Measurements from ENCODE around the gene FLII. TPM values are rescaled to one million over a fixed set of nuclear protein-coding genes. Genes with fewer than 3 reads are reported as not detected.
A peak's percentile ranks its signal among the peaks of the same experiment; 100 is the strongest.

Gene FLII
- total RNA-seq, 4 donors from 2014 or later = 283 to 543 (median 310) TPM

DNA sequence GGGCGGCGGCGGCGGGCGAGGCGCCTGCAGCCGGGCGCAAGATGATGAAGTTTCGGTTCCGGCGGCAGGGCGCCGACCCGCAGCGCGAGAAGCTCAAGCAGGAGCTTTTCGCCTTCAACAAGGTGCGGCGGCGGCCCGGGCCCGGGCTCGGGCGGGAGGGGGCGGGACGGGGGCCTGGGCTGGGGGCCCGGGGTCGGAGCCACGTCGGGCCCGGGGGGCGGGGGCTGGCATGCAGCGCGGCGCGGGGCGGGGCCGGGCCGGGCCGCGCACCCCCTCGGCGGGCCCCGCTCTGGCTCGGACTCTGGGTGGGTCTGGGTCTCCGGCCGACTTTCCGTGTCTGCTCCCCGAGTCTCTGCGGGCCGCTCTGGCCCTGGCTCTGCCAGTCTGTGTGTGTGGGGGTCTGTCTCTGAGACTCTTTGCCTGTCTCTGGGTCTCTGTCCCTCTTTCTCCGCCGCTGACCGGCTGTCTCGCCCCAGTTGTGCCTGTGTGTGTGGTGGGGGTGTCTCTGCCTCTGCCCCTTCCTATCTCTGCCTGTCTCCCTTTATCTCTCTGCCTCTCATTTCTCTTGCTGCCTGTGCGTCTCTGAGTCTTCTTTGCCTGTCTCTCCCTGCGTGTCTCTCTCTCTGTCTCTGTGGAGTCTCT lies 32.8 kb downstream of the FLII start:
- peaks cover 0 to 37% (median 15%) of the 10 kb centered on the region in 3 donors for H3K4me1 ChIP-seq
- peak; percentile 17 for ATAC-seq
- TF ChIP-seq POLR2A (IDR thresholded peaks at IDR 0.05) = no peak
- TF ChIP-seq EP300 (IDR thresholded peaks at IDR 0.05) = no peak
- TF ChIP-seq, protein P1, sequence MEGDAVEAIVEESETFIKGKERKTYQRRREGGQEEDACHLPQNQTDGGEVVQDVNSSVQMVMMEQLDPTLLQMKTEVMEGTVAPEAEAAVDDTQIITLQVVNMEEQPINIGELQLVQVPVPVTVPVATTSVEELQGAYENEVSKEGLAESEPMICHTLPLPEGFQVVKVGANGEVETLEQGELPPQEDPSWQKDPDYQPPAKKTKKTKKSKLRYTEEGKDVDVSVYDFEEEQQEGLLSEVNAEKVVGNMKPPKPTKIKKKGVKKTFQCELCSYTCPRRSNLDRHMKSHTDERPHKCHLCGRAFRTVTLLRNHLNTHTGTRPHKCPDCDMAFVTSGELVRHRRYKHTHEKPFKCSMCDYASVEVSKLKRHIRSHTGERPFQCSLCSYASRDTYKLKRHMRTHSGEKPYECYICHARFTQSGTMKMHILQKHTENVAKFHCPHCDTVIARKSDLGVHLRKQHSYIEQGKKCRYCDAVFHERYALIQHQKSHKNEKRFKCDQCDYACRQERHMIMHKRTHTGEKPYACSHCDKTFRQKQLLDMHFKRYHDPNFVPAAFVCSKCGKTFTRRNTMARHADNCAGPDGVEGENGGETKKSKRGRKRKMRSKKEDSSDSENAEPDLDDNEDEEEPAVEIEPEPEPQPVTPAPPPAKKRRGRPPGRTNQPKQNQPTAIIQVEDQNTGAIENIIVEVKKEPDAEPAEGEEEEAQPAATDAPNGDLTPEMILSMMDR (IDR thresholded peaks at IDR 0.05) = no peak
- TF ChIP-seq POLR2AphosphoS5 (IDR thresholded peaks at IDR 0.05) = no peak
- no peaks in the 10 kb centered on the region for H3K27me3 ChIP-seq
- H3K36me3 ChIP-seq = no peaks in the 10 kb centered on the region
- peak overlapping the region in 3 of 4 donors; percentile 62 to 80 (median 66) for H3K27ac ChIP-seq
- WGBS, 2 donors (ENCODE audit: low coverage in 1 of 2) = 0% methylated on average over 5 to 11 of the region's 57 CpGs
- peak overlapping the region; percentile 39 to 65 for H3K4me3 ChIP-seq
- H3K9me3 ChIP-seq = no peaks in the 10 kb centered on the region

- TF ChIP-seq POLR2AphosphoS5 (IDR thresholded peaks at IDR 0.05) = peak; percentile 33
- TF ChIP-seq, protein P1 (IDR thresholded peaks at IDR 0.05) = no peak
- Histone ChIP-seq H3K4me1 (peaks cover 0 to 37% (median 15%) of the 10 kb centered on the region in 3 donors), H3K27ac (peak within 1 kb of the TSS in 3 of 4 donors; percentile 66 to 81 (median 80)), H3K36me3 (no peaks in the 10 kb centered on the region), H3K9me3 (no peaks in the 10 kb centered on the region), H3K4me3 (peak within 1 kb of the TSS; percentile 39 to 65), H3K27me3 (no peaks in the 10 kb centered on the region)
- peak; percentile 97 for ATAC-seq
- 0 to 6% methylated on average over 2 to 7 of the region's 60 CpGs for WGBS, 2 donors (ENCODE audit: low coverage in 1 of 2)
Measured at GRCh38 chr17:18225121-18225641, 33.4 kb downstream of the FLII start, which contains the start of gene LLGL1. LLGL1 (plus strand) TSS chr17:18225635; CDS start chr17:18225683, 48 bp downstream.

- Histone ChIP-seq H3K4me3 (peak overlapping the region in 1 of 2 donors; percentile 65), H3K36me3 (no peaks in the 10 kb centered on the region), H3K27me3 (no peaks in the 10 kb centered on the region), H3K9me3 (no peaks in the 10 kb centered on the region), H3K4me1 (peaks cover 0 to 37% (median 15%) of the 10 kb centered on the region in 3 donors), H3K27ac (peak overlapping the region in 3 of 4 donors; percentile 66 to 81 (median 76))
- TF ChIP-seq, protein P1 (IDR thresholded peaks at IDR 0.05) = no peak
- TF ChIP-seq POLR2A (IDR thresholded peaks at IDR 0.05) (no peak), EP300 (IDR thresholded peaks at IDR 0.05) (no peak), POLR2AphosphoS5 (IDR thresholded peaks at IDR 0.05) (no peak)
- WGBS, 2 donors (ENCODE audit: low coverage in 1 of 2) = 10 to 23% methylated on average over 4 to 12 of the region's 23 CpGs
- ATAC-seq = peak; percentile 35
Measured at GRCh38 chr17:18224387-18225120, 34.0 kb downstream of the FLII start.

- no peak for ATAC-seq
- Histone ChIP-seq H3K36me3 (no peaks in the 10 kb centered on the region), H3K27ac (peak overlapping the region in 3 of 4 donors; percentile 66 to 81 (median 76)), H3K4me3 (no peak overlapping the region), H3K27me3 (no peaks in the 10 kb centered on the region), H3K4me1 (peaks cover 0 to 42% (median 18%) of the 10 kb centered on the region in 3 donors), H3K9me3 (no peaks in the 10 kb centered on the region)
- TF ChIP-seq POLR2AphosphoS5 (IDR thresholded peaks at IDR 0.05) (no peak), POLR2A (IDR thresholded peaks at IDR 0.05) (no peak), EP300 (IDR thresholded peaks at IDR 0.05) (no peak)
- TF ChIP-seq, protein P1 (IDR thresholded peaks at IDR 0.05) = no peak
- WGBS, 2 donors (ENCODE audit: low coverage in 1 of 2) = 80% methylated on average over 1 of the region's 4 CpGs; no CpG with 5 or more reads in 1 of the 2 donors
Measured at GRCh38 chr17:18224053-18224386, 34.5 kb downstream of the FLII start.
